NCI-H748 (cell line): ENCODE data around the gene PIGK.
A peak's percentile ranks its signal among the peaks of the same experiment; 100 is the strongest.

Experiments used
- DNase-seq: peaks from one replicate; lab custom pipeline; 2025; ENCODE audit not compliant: unreplicated experiment; lab: John Stamatoyannopoulos, UW

PIGK gene

DNA sequence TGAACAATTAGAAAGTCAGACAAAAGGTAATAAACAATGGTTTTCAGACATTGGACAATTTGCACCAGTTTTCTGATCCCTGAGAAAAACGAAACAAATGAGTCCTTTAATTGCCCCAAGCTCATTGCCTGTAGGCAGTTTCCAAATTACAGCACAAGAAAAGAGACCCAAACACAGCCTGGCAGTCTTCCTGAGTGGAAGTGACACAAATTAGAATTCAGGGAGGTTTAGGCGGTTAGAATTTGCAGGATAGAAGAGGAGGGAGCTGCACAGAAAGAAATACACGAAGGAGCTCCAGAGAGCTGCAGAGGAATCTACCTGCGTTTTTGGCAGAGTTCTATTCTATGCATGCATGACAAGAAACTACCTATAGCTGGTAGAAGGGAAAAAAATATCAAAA, 115.7 kb downstream of the PIGK start:
- no peak for DNase-seq

DNA sequence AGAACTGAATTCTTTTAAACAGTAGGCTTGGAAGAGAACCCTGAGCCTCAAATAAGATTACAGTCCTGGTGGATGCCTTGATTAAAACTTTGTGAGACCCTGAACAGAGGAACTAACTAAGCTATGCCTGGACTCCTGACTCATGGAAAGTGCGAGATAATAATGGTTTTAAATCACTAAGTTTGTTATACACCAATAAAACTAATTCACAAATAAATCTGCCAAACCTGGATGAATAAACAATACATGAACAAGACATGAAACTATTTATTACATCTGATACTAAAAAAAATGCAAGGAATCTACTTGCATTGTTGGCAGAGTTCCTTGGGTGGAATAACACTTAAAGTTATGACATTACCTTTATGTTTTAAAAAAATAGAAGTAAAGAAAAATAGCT, 118.4 kb downstream of the PIGK start:
- DNase-seq: no peak

- DNase-seq: no peak
Measured at GRCh38 chr1:77096496-77097255, 122.6 kb downstream of the PIGK start.

DNA sequence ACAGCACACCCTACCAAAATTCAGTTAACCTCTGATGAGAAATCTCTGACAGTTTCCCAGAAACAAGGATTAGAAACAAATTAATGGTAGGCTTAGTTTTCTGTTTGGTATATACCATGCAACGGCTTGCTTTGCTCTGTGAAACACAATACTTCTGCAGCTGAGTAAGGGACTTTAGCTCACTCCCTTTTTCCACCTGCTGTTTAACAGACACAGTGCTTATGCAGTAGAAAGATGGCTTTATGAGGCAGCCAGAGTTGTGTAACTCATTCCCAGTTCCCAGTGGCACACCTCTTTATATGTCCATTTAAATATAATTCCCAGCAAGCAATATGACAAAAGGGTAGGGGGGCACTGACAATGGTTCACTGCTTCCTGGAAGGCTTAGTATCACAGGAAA, 124.0 kb downstream of the PIGK start:
- DNase-seq: peak; percentile 31

- DNase-seq: no peak
Measured at GRCh38 chr1:77089756-77090155, 129.5 kb downstream of the PIGK start.

- DNase-seq: no peak
Measured at GRCh38 chr1:77085109-77085508, 134.1 kb downstream of the PIGK start.

- DNase-seq: no peak
Measured at GRCh38 chr1:77084457-77084856, 134.8 kb downstream of the PIGK start.

DNA sequence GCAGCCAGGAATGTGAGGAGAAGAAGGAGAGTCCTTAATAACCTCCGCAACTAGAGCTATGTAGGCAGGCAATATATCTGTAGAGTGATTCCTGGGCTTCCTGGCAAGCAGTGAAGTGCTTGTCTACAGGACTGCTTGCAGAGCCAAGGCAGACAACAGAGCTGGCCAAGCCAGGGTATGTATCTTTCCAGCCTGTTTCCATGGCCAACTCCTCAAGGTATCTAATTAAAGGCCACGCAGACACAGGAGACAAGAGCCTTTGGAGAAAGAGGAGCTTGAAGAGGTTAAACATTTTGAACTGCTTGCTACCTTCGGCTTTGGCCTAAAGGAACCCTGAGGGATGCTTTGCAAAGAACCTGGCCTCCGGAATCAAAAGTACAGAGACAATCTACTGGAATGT, 137.4 kb downstream of the PIGK start:
- DNase-seq: no peak

- DNase-seq: no peak
Measured at GRCh38 chr1:77076759-77077158, 142.5 kb downstream of the PIGK start.

DNA sequence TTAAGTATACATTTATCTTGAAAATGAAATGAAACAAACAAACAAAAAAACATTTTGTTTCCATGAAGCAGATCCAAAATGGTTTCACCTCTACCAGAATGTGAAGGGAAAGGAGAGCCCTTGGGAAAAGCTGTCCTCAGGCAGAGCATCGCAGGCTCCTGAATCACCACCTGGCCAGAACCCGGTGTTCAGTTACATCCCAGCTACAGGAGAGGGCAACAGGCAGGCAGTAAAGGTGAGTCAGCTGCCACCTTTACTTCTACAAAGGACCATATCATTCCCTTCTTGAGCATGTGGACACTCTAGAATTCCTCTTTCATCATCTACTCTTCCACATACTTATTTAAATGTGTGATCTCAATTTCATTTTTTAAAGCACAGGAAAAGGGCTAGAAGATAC, 151.2 kb downstream of the PIGK start:
- DNase-seq: peak; percentile 48

DNA sequence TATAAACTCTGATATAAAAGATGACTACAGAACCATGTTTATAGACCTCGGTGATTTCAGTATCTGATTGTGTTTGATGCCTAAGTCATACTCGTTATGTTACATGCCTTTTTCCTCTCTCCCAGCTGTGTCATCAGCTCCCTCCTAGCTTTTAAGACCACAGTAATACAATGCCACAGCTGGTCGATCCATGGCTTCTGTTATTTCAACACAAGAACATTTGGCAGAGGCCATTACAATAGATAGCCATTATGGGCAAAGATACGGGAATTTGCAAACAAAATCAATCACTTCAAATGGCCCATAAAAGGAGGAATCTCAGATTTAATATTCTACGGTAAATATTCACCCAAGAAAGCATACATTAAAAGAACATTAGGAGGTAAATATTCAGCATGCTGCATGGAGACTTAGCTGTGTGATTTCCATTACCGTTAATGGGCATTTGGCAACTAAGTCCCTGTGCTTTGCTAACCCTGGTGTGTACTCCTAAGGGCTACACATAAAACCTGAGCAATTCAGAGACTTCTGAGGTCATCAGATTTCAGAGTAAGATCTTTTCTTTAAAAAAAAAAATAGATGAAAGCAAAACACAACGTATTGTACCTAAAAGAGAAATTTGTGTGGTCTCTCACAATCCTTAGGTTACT, 153.4 kb downstream of the PIGK start:
- peak; percentile 96 for DNase-seq

DNA sequence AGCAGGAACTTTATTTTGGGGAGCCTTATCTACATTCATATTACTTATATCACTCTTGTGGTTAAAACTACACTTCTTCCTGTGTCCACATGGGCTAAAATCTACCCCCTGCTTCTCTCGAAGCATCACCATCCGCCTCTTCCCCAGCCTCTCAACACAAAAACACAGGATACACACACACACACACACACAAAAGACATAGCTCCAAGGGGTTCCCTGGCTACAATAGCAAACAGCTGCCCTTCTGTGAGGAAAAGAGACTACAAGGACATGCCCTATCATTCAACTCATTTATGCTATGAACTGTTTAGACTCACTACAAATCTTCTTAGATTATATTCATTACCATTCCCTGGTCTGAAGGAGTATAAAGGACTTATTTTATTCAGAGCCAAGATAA, 155.0 kb downstream of the PIGK start:
- peak; percentile 83 for DNase-seq

GRCh38 chr1:77063118-77063517, 156.1 kb downstream of the PIGK start:
- DNase-seq: no peak

DNA sequence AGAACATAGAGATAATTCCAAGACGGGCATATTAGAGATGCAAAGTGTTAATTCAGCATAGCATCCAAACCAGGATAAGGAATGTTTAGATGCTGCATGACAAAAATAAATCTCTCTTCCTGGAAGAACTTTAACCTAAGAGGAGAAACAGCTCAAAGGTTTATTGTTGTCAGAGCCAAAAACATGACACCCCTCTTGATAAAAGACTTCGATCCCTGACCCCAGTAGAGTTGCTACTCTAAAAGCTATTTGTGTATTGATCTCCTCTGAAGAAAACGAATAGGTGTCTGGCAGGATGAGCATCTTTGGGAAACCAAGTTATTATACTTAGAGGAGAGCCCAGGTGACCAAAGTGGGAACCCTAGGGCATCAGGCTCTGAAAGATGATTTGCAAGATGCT, 158.1 kb downstream of the PIGK start:
- DNase-seq: no peak

DNA sequence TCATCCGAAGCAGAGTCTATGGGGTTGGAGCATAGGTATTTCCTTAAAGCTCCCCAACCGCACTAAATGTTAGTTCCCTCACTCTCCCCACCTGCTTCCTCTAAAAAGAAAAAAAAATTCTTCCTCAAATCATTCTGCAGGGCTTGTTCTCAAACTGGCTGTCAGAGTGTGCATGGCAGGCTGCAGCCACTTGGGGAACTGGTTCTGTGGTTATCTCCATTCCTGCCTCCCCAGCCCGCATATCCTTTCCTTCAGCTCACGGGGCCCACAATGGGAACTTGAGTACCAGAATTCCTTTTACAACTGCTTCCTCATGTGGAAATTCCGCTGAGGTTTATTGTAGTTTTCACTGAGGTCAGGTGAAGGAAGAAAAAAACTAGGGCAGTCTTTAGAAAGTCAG, 159.2 kb downstream of the PIGK start:
- DNase-seq: no peak

DNA sequence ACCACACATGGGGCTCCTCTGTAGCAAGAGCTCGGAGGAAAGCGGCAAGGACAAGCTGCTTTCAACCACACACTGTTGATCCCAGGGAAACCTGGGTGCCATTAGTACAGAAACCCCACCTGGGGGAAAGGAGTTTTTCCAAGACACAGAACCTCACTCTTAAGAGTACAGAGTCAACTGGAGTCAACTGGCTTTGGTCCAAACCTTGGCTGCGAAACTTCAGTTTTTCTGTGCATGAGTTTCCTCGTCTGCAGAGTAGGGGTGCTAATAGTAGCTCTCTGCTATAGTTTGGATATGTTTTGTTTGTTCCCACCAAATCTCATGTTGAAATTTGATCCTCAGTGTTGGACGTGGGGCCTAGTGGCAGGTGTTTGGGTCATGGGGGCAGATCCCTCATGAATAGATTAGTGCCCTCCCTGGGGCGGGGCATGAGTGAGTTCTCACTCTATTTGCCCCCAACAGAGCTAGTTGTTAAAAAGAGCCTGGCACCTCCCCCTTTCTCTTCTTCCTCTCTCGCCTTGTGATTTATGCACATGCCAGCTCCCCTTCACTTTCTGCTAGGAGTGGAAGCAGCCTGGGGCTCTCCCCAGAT, 161.1 kb downstream of the PIGK start:
- DNase-seq: peak; percentile 96

- no peak for DNase-seq
Measured at GRCh38 chr1:77056525-77056924, 162.7 kb downstream of the PIGK start.

GRCh38 chr1:77051425-77051824, 167.8 kb downstream of the PIGK start:
- no peak for DNase-seq

- DNase-seq: no peak
Measured at GRCh38 chr1:77048615-77049005, 170.6 kb downstream of the PIGK start.

GRCh38 chr1:77047978-77048614, 171.1 kb downstream of the PIGK start:
- DNase-seq: no peak

- DNase-seq: no peak
Measured at GRCh38 chr1:77047575-77047974, 171.7 kb downstream of the PIGK start.
